ENCODE results near the gene GPR87.

The GPR87 gene

GRCh38 chr3:151278230-151278629 is 38.4 kb downstream of the GPR87 start, which contains the start of gene P2RY14:
Gene P2RY14 (minus strand): TSS chr3:151278542. CDS start chr3:151214316, 64,226 bp downstream.
- Mint-ChIP-seq H3K36me3 (no peaks in the 10 kb centered on the region), H3K4me3 (peak within 1 kb of the TSS; percentile 14), H3K27ac (peak within 1 kb of the TSS; percentile 26), H3K9me3 (no peaks in the 10 kb centered on the region), H3K4me1 (peaks cover 45% of the 10 kb centered on the region)
- ATAC-seq (peak; percentile 68), DNase-seq (ENCODE audit: low spot score in 2 of 2) (no peak)

- H3K9me3 Mint-ChIP-seq = no peaks in the 10 kb centered on the region
- ATAC-seq (peak; percentile 78), DNase-seq (ENCODE audit: low spot score in 2 of 2) (no peak)
These were observed 40.0 kb downstream of the GPR87 start for GRCh38 chr3:151276687-151277042.

DNA sequence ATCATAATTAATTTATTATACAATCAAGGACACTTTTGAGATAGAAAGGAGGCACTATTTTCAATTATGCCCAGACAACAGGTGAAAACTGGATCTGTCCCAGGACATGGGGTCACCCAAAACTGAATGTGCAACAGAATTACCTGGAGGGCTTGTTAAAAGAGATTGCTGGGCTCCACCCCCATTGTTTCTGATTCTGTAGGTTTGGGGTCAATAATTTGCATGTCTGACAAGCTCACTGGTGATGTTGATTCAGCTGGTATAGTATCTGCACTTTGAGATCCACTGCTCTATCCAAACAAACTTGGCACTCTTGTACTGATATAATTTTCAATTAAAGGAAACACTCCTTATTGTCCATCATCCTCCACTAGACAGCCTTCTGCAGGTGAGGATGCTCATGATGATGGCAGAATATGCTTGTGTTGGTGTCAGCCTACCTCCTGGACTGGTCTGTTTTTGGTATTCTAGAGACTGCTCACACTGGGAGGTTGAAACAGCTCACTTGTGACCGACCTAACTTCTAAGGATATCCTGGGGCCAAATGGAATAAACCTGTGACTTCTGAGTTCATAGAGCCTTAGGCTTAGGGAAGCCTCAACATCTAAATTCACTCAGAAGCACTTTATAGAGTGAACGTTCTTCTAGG is 40.5 kb downstream of the GPR87 start:
- Mint-ChIP-seq H3K36me3 (no peaks in the 10 kb centered on the region), H3K4me1 (peaks cover 43% of the 10 kb centered on the region), H3K9me3 (no peaks in the 10 kb centered on the region), H3K27ac (peak overlapping the region; percentile 85), H3K4me3 (peak overlapping the region; percentile 59)
- DNase-seq (ENCODE audit: low spot score in 2 of 2) (no peak), ATAC-seq (peak; percentile 27)

More at GRCh38 chr3:151276687-151277042, 40.0 kb downstream of the GPR87 start:
- Mint-ChIP-seq H3K4me1 (peaks cover 43% of the 10 kb centered on the region), H3K27ac (peak overlapping the region; percentile 85), H3K36me3 (no peaks in the 10 kb centered on the region), H3K4me3 (peak overlapping the region; percentile 59)

DNA sequence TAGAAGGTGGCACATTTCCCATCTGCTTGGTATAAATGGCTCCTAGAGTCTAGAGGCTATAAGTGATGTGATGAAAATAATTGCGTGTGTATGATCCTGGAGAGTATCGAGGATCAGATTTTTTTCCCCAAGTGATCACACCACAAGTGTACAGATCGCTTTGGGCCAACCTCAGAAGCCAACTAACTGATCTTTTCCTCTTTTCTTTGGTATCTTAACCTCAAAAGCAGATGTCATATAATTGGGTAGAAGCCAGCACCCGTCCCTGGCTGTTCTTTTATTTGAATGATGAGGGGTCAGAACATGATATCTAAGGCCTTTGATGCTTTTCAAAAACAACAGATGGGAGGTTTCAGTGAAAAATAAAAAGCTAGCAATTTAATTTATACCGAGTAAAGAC is 41.5 kb downstream of the GPR87 start:
- Mint-ChIP-seq H3K36me3 (no peaks in the 10 kb centered on the region), H3K4me3 (no peak overlapping the region), H3K4me1 (peaks cover 43% of the 10 kb centered on the region), H3K9me3 (no peaks in the 10 kb centered on the region), H3K27ac (peak overlapping the region; percentile 75)
- DNase-seq (ENCODE audit: low spot score in 2 of 2) (no peak), ATAC-seq (no peak)

- ATAC-seq (no peak), DNase-seq (ENCODE audit: low spot score in 2 of 2) (no peak)
- H3K9me3 Mint-ChIP-seq = no peaks in the 10 kb centered on the region
- no peak overlapping the region for H3K4me3 Mint-ChIP-seq
- H3K27ac Mint-ChIP-seq = no peak overlapping the region
- H3K36me3 Mint-ChIP-seq = no peaks in the 10 kb centered on the region
- peaks cover 18% of the 10 kb centered on the region for H3K4me1 Mint-ChIP-seq
These were observed 47.0 kb downstream of the GPR87 start for GRCh38 chr3:151269631-151270030.

DNA sequence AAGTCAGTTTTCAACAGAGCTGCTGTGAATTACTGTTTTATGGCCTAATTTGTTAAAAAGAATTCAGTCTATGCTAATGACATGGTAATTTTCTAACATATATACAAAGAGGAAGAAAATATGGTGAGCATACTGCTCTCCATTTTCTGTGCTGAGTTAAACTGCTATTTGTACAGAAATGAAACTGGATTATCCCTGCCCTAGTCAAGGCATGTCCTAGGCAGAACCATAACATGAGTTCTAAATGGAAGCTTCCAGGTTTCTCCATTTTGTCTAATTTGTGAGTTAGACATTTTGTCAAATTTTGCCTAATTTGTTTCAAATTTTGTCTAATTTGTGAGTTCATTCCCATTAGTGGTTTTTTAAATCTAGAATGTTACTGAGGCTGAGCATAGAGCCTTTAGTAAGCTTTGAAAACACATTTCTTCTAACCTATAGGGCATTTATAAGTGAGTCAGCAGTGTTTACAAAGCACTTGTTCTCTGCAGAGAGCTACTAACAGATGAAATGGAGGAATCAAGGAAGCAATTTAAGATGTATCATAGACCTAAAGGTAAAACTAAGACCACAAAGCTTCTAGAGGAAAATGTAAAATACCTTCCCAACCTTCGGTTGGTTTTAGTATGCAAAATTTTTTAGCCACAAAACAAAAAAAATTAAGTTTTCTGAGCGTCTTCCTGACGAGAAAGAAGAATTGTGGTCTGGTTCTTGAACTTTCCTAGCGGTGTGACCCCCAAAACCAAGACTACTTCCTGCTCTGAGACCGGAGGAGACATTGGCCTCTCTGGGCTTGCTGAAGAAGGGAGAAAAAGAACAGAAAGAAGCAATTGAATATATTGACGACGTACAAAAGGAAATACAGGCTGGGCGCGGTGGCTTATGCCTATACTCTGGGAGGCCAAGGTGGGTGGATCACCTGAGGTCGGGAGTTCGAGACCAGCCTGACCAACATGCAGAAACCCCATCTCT is 48.1 kb downstream of the GPR87 start:
- Mint-ChIP-seq H3K9me3 (no peaks in the 10 kb centered on the region), H3K4me1 (peaks cover 18% of the 10 kb centered on the region), H3K27ac (peak overlapping the region; percentile 89), H3K36me3 (no peaks in the 10 kb centered on the region), H3K4me3 (peak overlapping the region; percentile 54)
- DNase-seq (ENCODE audit: low spot score in 2 of 2) = peak in 1 of 2 donors; percentile 66
- peak; percentile 90 for ATAC-seq

- Mint-ChIP-seq H3K9me3 (no peaks in the 10 kb centered on the region), H3K4me3 (no peak overlapping the region), H3K27ac (no peak overlapping the region), H3K4me1 (peaks cover 18% of the 10 kb centered on the region), H3K36me3 (no peaks in the 10 kb centered on the region)
- DNase-seq (ENCODE audit: low spot score in 2 of 2) (no peak), ATAC-seq (no peak)
These were observed 49.6 kb downstream of the GPR87 start for GRCh38 chr3:151267066-151267465.

DNA sequence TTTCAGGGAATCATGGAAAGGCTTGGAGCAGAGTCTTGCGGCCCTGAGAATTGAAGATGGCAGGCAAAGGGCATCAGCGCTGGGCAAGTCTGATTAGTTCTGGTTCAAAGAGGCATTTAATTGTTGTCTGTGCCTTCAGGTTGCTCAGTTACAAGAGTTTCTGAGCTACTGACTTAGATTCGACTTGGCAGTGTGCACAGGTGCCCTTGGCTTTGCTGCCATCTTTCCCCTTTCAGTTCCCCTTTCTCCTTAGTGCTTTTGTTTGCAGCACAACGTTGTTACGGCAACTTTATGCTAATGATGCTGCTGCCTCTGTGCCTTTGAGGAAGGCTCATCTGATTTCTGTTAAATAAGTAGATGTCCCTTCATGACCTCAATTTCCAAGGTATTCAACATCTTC is 50.8 kb downstream of the GPR87 start:
- peaks cover 18% of the 10 kb centered on the region for H3K4me1 Mint-ChIP-seq
- no peaks in the 10 kb centered on the region for H3K9me3 Mint-ChIP-seq
- no peak for ATAC-seq
- no peak overlapping the region for H3K27ac Mint-ChIP-seq
- DNase-seq (ENCODE audit: low spot score in 2 of 2) = no peak
- H3K4me3 Mint-ChIP-seq = no peak overlapping the region
- no peaks in the 10 kb centered on the region for H3K36me3 Mint-ChIP-seq

DNA sequence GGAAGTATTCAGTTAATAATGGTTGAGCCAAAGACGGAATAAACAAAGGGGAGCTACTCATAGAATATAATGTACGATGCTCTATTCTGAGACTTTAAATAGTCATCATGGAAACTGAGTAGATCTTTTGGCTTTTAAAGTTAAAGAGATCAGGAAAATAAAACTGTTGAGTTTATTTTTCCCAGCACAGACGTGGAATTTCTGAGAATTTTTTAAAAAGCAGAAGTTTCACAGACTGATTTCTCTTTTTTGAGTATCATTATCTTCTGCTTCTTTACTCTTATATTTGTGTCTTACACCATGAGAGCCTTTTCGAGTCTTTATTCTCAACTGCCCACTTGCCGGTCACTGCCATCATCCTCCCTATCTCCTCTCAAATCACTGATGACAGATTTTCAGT is 51.5 kb downstream of the GPR87 start:
- Mint-ChIP-seq H3K4me1 (peaks cover 18% of the 10 kb centered on the region), H3K27ac (no peak overlapping the region), H3K36me3 (no peaks in the 10 kb centered on the region), H3K4me3 (no peak overlapping the region), H3K9me3 (no peaks in the 10 kb centered on the region)
- no peak for DNase-seq (ENCODE audit: low spot score in 2 of 2)
- no peak for ATAC-seq

DNA sequence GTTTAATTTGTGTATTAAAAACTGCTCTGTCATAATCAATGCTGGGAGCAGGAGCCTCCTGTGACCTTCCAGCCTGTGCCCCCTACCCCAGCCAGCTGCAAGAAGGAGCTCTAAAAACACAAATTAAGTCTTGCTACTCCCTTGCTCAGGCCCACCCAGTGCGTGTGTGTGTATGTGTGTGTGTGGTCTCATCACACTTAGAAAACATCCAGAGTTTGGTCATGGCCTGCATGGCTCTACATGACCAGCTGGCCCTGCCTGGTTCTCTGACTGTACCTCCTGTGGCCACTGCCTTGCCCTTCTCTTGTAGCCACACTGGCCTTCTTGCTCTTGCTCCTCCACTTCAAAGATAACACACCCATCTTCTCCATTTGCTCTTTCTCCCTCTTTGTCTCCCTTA is 52.0 kb downstream of the GPR87 start:
- Mint-ChIP-seq H3K4me3 (no peak overlapping the region), H3K27ac (no peak overlapping the region), H3K36me3 (no peaks in the 10 kb centered on the region), H3K4me1 (peaks cover 13% of the 10 kb centered on the region), H3K9me3 (no peaks in the 10 kb centered on the region)
- ATAC-seq = no peak
- DNase-seq (ENCODE audit: low spot score in 2 of 2) = no peak

- no peak overlapping the region for H3K27ac Mint-ChIP-seq
- DNase-seq (ENCODE audit: low spot score in 2 of 2) = no peak
- H3K4me1 Mint-ChIP-seq = no peaks in the 10 kb centered on the region
- H3K9me3 Mint-ChIP-seq = no peaks in the 10 kb centered on the region
- H3K4me3 Mint-ChIP-seq = no peak overlapping the region
- ATAC-seq = no peak
- H3K36me3 Mint-ChIP-seq = no peaks in the 10 kb centered on the region
These were observed 53.6 kb downstream of the GPR87 start for GRCh38 chr3:151262871-151263525.

DNA sequence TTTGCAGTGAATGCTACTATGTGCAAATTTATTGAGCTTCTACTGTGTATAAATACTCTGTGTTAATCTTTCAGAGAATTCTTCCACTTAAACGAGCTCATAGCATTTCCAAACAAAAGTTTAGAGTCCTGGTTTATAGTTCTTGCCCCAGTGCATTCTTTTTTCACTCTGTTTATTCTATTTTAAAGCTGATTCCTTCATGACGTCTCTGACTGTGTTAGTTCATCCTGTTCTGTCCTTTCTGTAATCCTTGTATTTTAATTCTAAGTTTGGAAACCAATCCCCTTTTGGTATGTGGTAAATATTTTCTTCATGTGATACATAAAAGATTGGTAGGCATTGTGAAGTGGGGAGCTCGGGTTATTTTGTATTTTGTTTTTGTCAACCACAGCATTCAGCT is 57.0 kb downstream of the GPR87 start:
- Mint-ChIP-seq H3K9me3 (no peaks in the 10 kb centered on the region), H3K4me3 (no peak overlapping the region), H3K36me3 (no peaks in the 10 kb centered on the region), H3K4me1 (no peaks in the 10 kb centered on the region), H3K27ac (no peak overlapping the region)
- ATAC-seq (no peak), DNase-seq (ENCODE audit: low spot score in 2 of 2) (no peak)

DNA sequence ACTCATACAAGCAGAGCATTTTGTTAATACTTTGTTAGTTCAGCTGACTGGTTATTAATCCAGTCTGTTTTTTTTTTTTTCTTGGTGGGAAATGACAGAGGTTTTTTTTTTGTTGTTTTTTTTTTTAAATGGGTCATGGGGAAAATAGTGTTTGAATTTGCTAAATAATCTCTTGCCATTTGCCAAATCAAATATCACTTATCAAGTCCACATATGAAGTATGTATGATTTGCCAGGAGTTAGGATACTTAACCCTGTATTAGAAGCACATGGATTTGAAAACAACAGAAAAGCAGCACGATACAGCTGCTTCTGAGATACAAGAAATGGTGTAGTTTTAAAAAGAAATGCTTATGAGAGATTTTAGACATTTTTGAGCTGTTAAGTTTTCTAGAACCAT is 59.9 kb downstream of the GPR87 start:
- Mint-ChIP-seq H3K4me3 (no peak overlapping the region), H3K27ac (no peak overlapping the region), H3K36me3 (no peaks in the 10 kb centered on the region), H3K4me1 (no peaks in the 10 kb centered on the region), H3K9me3 (no peaks in the 10 kb centered on the region)
- ATAC-seq (no peak), DNase-seq (ENCODE audit: low spot score in 2 of 2) (no peak)

DNA sequence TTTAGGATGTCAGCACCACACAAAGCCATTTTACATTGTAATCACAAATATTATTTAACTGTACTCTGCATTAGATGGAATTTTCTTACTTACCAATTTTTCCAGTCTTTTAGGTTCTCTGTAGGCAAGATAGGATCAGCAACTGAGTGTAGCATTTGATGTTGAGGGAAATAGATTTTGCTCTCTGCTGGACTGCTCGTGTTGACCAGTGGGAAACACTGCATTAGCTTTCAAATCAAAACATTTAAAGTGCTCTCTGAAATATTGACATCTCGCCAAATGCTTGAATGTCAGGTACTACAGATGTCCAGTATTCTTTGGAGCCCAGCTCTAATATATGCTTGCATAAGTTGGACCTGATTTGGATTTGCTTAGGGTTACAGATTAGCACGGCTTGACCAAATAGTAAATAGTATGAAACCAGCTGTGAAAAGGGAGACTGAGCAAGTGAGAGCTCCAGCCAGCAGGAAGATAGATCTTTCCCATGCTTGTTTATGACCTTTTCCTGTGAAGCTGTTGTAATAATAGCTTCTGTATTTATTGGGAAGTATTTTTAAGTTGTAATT is 67.8 kb downstream of the GPR87 start:
- Mint-ChIP-seq H3K36me3 (no peaks in the 10 kb centered on the region), H3K9me3 (no peaks in the 10 kb centered on the region), H3K4me3 (no peak overlapping the region), H3K27ac (no peak overlapping the region), H3K4me1 (no peaks in the 10 kb centered on the region)
- no peak for ATAC-seq
- DNase-seq (ENCODE audit: low spot score in 2 of 2) = no peak
